Embryonic facial prominence (tissue), 1 donor: ENCODE results near the gene NES.

Experiments used
- DNase-seq: peaks from one replicate; pipeline ENCODE4 v3.0.0-alpha.2; 2016; ENCODE audit errors: extremely low spot score

NES gene

DNA sequence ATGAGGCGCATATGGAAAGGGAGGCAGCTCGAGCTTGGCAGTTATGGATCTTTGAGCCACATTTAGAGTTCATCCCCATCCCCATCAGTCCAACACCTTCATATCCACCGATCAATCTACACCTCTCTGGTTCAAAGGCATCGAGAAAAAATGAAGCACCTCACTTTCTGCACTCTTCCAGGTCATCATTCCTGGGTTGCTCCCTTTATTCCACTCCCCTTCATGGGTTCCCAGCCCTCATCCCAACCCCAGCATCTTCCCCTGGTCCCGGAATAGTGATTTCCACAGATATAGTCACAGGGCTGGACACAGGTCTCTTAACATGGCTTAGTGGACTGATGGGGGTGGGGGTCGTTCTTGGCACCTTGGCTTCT is 57.6 kb downstream of the NES start:
- no peak for DNase-seq

DNA sequence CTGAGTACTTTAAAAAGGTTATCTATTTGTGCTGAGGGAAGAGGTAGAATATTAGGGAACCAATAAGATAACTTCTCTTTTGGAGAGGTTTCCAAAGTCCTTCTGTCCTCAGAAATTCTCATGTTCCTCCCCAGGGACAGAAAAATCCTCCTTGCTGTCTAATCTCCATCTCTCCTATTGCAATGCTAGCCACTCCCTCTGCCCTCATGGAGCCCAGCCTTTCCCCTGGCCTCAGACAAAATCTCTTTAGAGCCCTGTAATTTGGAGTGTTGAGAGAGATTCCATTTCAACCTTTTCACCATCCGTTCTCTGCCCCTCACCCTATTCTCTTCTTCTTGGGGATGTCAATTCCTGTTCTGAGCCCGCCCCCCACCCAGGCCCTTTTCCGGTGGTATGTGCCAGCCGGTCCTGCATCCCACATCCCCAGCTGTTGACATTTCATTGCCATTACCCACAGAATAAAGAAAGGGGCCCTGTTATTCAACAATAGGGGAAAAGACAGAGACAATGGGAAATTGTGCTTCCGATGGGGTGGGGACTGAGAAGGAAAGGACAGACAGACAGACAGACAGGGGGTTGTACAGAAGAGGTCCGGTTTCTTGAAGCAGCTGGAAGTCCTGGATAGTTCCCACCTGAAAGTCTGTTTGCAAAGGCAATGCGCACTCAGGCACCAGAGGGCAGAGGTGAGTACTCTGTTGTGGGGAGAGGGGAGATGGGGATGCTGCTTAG is 58.2 kb downstream of the NES start, which contains the start of gene HAPLN2:
Gene HAPLN2, plus strand, starts transcription at position 563 of the 729 bp plus-strand sequence. CDS start 4,076 bp downstream, outside the sequence.
- no peak for DNase-seq
